HepG2 (cell line): ENCODE measurements around the gene ZBTB1. TPM values are rescaled to one million over a fixed set of nuclear protein-coding genes. Genes with fewer than 3 reads are reported as not detected.

Experiments
- MAFG ChIP-seq: sonication (generic); formaldehyde crosslinking; IDR thresholded peaks from 2 replicates; pipeline ENCODE4 v1.5.1; 2020; ENCODE audit warnings: mild to moderate bottlenecking, missing genetic modification reagents
- MEIS2 ChIP-seq: sonication (generic); formaldehyde crosslinking; IDR thresholded peaks from 2 replicates; pipeline ENCODE4 v1.9.0; 2021; ENCODE audit warnings: mild to moderate bottlenecking, missing genetic modification reagents
- MXI1 ChIP-seq: IDR thresholded peaks from 3 replicates; pipeline ENCODE4 v1.6.1; 2012; ENCODE audit warnings: low read depth, low read length, inconsistent platforms, borderline replicate concordance
- MYNN ChIP-seq: sonication (generic); formaldehyde crosslinking; IDR thresholded peaks from 2 replicates; pipeline ENCODE4 v1.4.0; 2020; ENCODE audit warnings: mild to moderate bottlenecking, low read depth, missing genetic modification reagents
- NAIF1 ChIP-seq: sonication (generic); formaldehyde crosslinking; IDR thresholded peaks from 2 replicates; pipeline ENCODE4 v1.5.0; 2020; ENCODE audit warnings: mild to moderate bottlenecking, missing genetic modification reagents, borderline replicate concordance
- NCOR1 ChIP-seq: fragments of 200-600 bp; sonication (generic); IDR thresholded peaks from 2 replicates; pipeline ENCODE4 v1.7.0; 2017; ENCODE audit warnings: antibody characterized with exemption, low read length, borderline replicate concordance
- NFE2L2 ChIP-seq: fragments of 150-350 bp; IDR thresholded peaks from 2 replicates; pipeline ENCODE4 v1.6.1; 2014; ENCODE audit warnings: low read length
- POLR2A ChIP-seq, 2 experiments: IDR thresholded peaks; 2 replicates each; pipeline ENCODE4 v1.6.1; 2011; ENCODE audit warnings: low read depth in 2 of 2, low read length in 2 of 2, mild to moderate bottlenecking in 1 of 2, moderate library complexity in 1 of 2; ENCODE audit not compliant: insufficient read depth in 1 of 2
- RARG ChIP-seq: sonication (generic); formaldehyde crosslinking; IDR thresholded peaks from 2 replicates; pipeline ENCODE4 v1.4.0; 2020; ENCODE audit warnings: low read depth, mild to moderate bottlenecking, missing genetic modification reagents
- RNF2 ChIP-seq: fragments of 450-650 bp; conservative IDR thresholded peaks from 2 replicates; pipeline ENCODE4 v1.6.1; 2016; ENCODE audit warnings: low read depth
- TBL1XR1 ChIP-seq: fragments of 150-350 bp; IDR thresholded peaks from 2 replicates; pipeline ENCODE4 v1.6.1; 2014; ENCODE audit warnings: borderline replicate concordance, low read length; ENCODE audit not compliant: partially characterized antibody
- YEATS2 ChIP-seq: sonication (generic); formaldehyde crosslinking; IDR thresholded peaks from 2 replicates; pipeline ENCODE4 v1.4.0; 2020; ENCODE audit warnings: missing genetic modification reagents, borderline replicate concordance
- ZFP36L2 ChIP-seq: sonication (generic); formaldehyde crosslinking; IDR thresholded peaks from 2 replicates; pipeline ENCODE4 v1.4.0; 2020; ENCODE audit warnings: missing genetic modification reagents
- polyA plus RNA-seq, 8 experiments: library from polyadenylated mRNA; depleted of rRNA in 3 of 8; stranded (reverse) in 7 of 8; unstranded in 1 of 8; fragments of >200 nt; fragmentation: Illumina TruSeq in 4 of 8; extraction: Trizol in 4 of 8; gene quantifications; 2 replicates each; pipeline versions ENCODE4 v1.2.1 to v1.2.3, GENCODE V29; 2011 to 2016; ENCODE audit warnings: low read depth in 4 of 8, missing spikeins in 1 of 8, mixed read lengths in 1 of 8; ENCODE audit not compliant: insufficient read depth in 1 of 8
- total RNA-seq, 5 experiments: library from RNA; depleted of rRNA; stranded (reverse); fragments of >200 nt; fragmentation: Illumina TruSeq; extraction: Trizol; gene quantifications; 2 replicates each; pipeline ENCODE4 v1.2.3, GENCODE V29; 2016; ENCODE audit warnings: low read depth in 1 of 5
- TF ChIP-seq, protein P1 (sequence below): IDR thresholded peaks from 2 replicates; pipeline ENCODE4 v1.6.1; 2012; ENCODE audit warnings: low read depth, low read length, improper control_type of control experiment
- TF ChIP-seq, protein P2 (sequence below): IDR thresholded peaks from 2 replicates; pipeline ENCODE4 v1.6.1; 2018; ENCODE audit warnings: missing genetic modification reagents, mild to moderate bottlenecking, missing compliant biosample characterization
- TF ChIP-seq, protein P3 (sequence below): IDR thresholded peaks from 2 replicates; pipeline ENCODE4 v1.6.1; 2016; ENCODE audit warnings: control low read depth
- TF ChIP-seq, protein P4 (sequence below): sonication (generic); formaldehyde crosslinking; IDR thresholded peaks from 2 replicates; pipeline ENCODE4 v1.4.0; 2020; ENCODE audit warnings: missing genetic modification reagents, mild to moderate bottlenecking, borderline replicate concordance
- TF ChIP-seq, protein P5 (sequence below): sonication (generic); formaldehyde crosslinking; IDR thresholded peaks from 2 replicates; pipeline ENCODE4 v1.4.0; 2020; ENCODE audit warnings: missing genetic modification reagents
- TF ChIP-seq, protein P6 (sequence below): sonication (generic); formaldehyde crosslinking; conservative IDR thresholded peaks from 2 replicates; pipeline ENCODE4 v1.4.0; 2020; ENCODE audit warnings: missing genetic modification reagents

The ZBTB1 gene
- total and polyA plus RNA-seq, 2 of the 13 experiments (the other 11 are each of a cell fraction or from before 2014, with no cell fraction given) = 18.8 to 22.6 TPM

DNA sequence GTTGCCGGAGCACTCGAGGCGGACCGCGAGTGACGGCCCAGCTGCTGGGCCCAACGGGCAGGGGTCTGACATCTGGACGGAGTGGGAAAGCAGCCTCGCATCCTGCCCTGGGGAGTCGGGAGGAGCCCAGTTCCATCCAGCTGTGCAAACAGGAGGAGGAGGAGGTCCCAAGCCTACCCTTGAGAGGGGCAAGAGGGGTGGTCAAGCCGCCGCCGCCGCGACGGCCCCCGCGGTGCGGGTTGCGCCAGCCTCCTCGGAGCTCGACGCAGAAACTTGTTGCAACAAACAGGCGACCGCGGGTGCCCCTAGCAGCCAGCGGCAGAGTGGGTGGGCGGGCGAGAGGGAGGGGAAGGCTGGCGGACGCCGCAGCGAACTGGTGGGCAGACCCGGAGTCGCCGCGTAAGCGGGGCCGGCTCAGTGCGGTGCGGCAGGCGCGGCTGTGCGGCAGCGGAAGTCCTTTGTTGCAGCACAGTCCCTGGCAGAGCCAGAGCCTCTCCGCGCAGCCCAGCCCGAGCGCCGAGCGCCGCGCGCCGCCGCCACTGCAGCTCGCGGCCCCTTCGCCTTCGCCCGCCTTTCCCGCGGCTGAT lies at the start of gene ZBTB1 (continued):
- TF ChIP-seq MAFG (CRISPR knock-in tag) (no peak), TBL1XR1 (no peak), RARG (CRISPR knock-in tag) (no peak), NAIF1 (CRISPR knock-in tag) (no peak; the same call in 1 of the 2 replicates), NCOR1 (no peak), POLR2A (IDR thresholded peaks at IDR 0.05; ENCODE audit: insufficient read depth in 1 of 2, low read depth in 2 of 2, low read length in 2 of 2) (peak; percentile 68 to 95), MEIS2 (CRISPR knock-in tag) (no peak; the same call in 1 of the 2 replicates), RNF2 (no peak), MXI1 (peak; percentile 47; the same call in 1 of the 3 replicates), MYNN (no peak), NFE2L2 (no peak), ZFP36L2 (CRISPR knock-in tag) (no peak), YEATS2 (CRISPR knock-in tag) (no peak)
- TF ChIP-seq, protein P1, sequence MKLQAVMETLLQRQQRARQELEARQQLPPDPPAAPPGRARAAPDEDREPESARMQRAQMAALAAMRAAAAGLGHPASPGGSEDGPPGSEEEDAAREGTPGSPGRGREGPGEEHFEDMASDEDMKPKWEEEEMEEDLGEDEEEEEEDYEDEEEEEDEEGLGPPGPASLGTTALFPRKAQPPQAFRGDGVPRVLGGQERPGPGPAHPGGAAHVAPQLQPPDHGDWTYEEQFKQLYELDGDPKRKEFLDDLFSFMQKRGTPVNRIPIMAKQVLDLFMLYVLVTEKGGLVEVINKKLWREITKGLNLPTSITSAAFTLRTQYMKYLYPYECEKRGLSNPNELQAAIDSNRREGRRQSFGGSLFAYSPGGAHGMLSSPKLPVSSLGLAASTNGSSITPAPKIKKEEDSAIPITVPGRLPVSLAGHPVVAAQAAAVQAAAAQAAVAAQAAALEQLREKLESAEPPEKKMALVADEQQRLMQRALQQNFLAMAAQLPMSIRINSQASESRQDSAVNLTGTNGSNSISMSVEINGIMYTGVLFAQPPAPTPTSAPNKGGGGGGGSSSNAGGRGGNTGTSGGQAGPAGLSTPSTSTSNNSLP = no peak
- TF ChIP-seq, protein P2, sequence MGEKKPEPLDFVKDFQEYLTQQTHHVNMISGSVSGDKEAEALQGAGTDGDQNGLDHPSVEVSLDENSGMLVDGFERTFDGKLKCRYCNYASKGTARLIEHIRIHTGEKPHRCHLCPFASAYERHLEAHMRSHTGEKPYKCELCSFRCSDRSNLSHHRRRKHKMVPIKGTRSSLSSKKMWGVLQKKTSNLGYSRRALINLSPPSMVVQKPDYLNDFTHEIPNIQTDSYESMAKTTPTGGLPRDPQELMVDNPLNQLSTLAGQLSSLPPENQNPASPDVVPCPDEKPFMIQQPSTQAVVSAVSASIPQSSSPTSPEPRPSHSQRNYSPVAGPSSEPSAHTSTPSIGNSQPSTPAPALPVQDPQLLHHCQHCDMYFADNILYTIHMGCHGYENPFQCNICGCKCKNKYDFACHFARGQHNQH (CRISPR knock-in tag) = no peak; the same call in none of the 2 replicates
- TF ChIP-seq, protein P3, sequence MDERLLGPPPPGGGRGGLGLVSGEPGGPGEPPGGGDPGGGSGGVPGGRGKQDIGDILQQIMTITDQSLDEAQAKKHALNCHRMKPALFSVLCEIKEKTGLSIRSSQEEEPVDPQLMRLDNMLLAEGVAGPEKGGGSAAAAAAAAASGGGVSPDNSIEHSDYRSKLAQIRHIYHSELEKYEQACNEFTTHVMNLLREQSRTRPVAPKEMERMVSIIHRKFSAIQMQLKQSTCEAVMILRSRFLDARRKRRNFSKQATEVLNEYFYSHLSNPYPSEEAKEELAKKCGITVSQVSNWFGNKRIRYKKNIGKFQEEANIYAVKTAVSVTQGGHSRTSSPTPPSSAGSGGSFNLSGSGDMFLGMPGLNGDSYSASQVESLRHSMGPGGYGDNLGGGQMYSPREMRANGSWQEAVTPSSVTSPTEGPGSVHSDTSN (CRISPR knock-in tag) = no peak
- TF ChIP-seq, protein P4, sequence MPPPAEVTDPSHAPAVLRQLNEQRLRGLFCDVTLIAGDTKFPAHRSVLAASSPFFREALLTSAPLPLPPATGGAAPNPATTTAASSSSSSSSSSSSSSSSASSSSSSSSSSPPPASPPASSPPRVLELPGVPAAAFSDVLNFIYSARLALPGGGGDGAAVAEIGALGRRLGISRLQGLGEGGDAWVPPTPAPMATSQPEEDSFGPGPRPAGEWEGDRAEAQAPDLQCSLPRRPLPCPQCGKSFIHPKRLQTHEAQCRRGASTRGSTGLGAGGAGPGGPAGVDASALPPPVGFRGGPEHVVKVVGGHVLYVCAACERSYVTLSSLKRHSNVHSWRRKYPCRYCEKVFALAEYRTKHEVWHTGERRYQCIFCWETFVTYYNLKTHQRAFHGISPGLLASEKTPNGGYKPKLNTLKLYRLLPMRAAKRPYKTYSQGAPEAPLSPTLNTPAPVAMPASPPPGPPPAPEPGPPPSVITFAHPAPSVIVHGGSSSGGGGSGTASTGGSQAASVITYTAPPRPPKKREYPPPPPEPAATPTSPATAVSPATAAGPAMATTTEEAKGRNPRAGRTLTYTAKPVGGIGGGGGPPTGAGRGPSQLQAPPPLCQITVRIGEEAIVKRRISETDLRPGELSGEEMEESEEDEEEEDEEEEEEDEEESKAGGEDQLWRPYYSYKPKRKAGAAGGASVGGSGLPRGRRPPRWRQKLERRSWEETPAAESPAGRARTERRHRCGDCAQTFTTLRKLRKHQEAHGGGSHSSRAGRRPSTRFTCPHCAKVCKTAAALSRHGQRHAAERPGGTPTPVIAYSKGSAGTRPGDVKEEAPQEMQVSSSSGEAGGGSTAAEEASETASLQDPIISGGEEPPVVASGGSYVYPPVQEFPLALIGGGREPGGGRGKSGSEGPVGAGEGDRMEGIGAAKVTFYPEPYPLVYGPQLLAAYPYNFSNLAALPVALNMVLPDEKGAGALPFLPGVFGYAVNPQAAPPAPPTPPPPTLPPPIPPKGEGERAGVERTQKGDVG (CRISPR knock-in tag) = no peak
- TF ChIP-seq, protein P5, sequence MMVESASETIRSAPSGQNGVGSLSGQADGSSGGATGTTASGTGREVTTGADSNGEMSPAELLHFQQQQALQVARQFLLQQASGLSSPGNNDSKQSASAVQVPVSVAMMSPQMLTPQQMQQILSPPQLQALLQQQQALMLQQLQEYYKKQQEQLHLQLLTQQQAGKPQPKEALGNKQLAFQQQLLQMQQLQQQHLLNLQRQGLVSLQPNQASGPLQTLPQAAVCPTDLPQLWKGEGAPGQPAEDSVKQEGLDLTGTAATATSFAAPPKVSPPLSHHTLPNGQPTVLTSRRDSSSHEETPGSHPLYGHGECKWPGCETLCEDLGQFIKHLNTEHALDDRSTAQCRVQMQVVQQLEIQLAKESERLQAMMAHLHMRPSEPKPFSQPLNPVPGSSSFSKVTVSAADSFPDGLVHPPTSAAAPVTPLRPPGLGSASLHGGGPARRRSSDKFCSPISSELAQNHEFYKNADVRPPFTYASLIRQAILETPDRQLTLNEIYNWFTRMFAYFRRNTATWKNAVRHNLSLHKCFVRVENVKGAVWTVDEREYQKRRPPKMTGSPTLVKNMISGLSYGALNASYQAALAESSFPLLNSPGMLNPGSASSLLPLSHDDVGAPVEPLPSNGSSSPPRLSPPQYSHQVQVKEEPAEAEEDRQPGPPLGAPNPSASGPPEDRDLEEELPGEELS (CRISPR knock-in tag) = no peak; the same call in 1 of the 2 replicates
- TF ChIP-seq, protein P6, sequence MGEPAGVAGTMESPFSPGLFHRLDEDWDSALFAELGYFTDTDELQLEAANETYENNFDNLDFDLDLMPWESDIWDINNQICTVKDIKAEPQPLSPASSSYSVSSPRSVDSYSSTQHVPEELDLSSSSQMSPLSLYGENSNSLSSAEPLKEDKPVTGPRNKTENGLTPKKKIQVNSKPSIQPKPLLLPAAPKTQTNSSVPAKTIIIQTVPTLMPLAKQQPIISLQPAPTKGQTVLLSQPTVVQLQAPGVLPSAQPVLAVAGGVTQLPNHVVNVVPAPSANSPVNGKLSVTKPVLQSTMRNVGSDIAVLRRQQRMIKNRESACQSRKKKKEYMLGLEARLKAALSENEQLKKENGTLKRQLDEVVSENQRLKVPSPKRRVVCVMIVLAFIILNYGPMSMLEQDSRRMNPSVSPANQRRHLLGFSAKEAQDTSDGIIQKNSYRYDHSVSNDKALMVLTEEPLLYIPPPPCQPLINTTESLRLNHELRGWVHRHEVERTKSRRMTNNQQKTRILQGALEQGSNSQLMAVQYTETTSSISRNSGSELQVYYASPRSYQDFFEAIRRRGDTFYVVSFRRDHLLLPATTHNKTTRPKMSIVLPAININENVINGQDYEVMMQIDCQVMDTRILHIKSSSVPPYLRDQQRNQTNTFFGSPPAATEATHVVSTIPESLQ (CRISPR knock-in tag) = no peak
